SH-SY5Y (cell line): ENCODE results near the gene SRGAP3.

Source experiments
- GATA2 ChIP-seq: IDR thresholded peaks from 2 replicates; pipeline ENCODE4 v1.6.1; 2011; ENCODE audit warnings: mild to moderate bottlenecking, low read depth, low read length
- GATA3 ChIP-seq: IDR thresholded peaks from 2 replicates; pipeline ENCODE4 v1.6.1; 2011; ENCODE audit warnings: low read depth, mild to moderate bottlenecking, low read length, moderate library complexity

GRCh38 chr3:9214185-9214584 lies 35.3 kb downstream of the SRGAP3 start:
- no peak for TF ChIP-seq GATA2
- no peak for TF ChIP-seq GATA3
